ENCODE data around the gene ELOVL7. TPM values are rescaled to one million over a fixed set of nuclear protein-coding genes. Genes with fewer than 3 reads are reported as not detected.
"Not testable (repeated sequence)": the region's sequence is repeated elsewhere in the genome, so short reads cannot be mapped to it uniquely, and the experiment has no call there.

ELOVL7 gene
- total RNA-seq, 1 donor from 2014 or later, result 0.13 TPM

GRCh38 chr5:60830581-60831127 is 13.4 kb downstream of the ELOVL7 start:
- no peak for DNase-seq (ENCODE audit: low read depth)

GRCh38 chr5:60829490-60830266 is 14.4 kb downstream of the ELOVL7 start:
- DNase-seq (ENCODE audit: low read depth), result no peak

- DNase-seq (ENCODE audit: low read depth), result no peak
Observed at GRCh38 chr5:60827201-60827600, 16.9 kb downstream of the ELOVL7 start.

GRCh38 chr5:60826653-60827052 is 17.4 kb downstream of the ELOVL7 start:
- DNase-seq (ENCODE audit: low read depth), result no peak

GRCh38 chr5:60823574-60823973 is 20.5 kb downstream of the ELOVL7 start:
- no peak for DNase-seq (ENCODE audit: low read depth)

- DNase-seq (ENCODE audit: low read depth), result no peak
Observed at GRCh38 chr5:60822285-60822556, 21.8 kb downstream of the ELOVL7 start.

- DNase-seq (ENCODE audit: low read depth), result no peak
Observed at GRCh38 chr5:60821488-60822284, 22.4 kb downstream of the ELOVL7 start.

- DNase-seq (ENCODE audit: low read depth), result no peak
Observed at GRCh38 chr5:60820593-60821487, 23.2 kb downstream of the ELOVL7 start.

GRCh38 chr5:60816138-60816537 is 27.9 kb downstream of the ELOVL7 start:
- not testable (repeated sequence) for DNase-seq (ENCODE audit: low read depth)

- DNase-seq (ENCODE audit: low read depth), result no peak
Observed at GRCh38 chr5:60814498-60814897, 29.6 kb downstream of the ELOVL7 start.

- no peak for DNase-seq (ENCODE audit: low read depth)
Observed at GRCh38 chr5:60812426-60812825, 31.6 kb downstream of the ELOVL7 start.

GRCh38 chr5:60811105-60811504 is 33.0 kb downstream of the ELOVL7 start:
- DNase-seq (ENCODE audit: low read depth), result no peak

- DNase-seq (ENCODE audit: low read depth), result peak; percentile 9
Observed at GRCh38 chr5:60810438-60811085, 33.5 kb downstream of the ELOVL7 start.

- no peak for DNase-seq (ENCODE audit: low read depth)
Observed at GRCh38 chr5:60809891-60810425, 34.1 kb downstream of the ELOVL7 start.

- DNase-seq (ENCODE audit: low read depth), result no peak
Observed at GRCh38 chr5:60806591-60807243, 37.4 kb downstream of the ELOVL7 start.

GRCh38 chr5:60805463-60805862 is 38.6 kb downstream of the ELOVL7 start:
- DNase-seq (ENCODE audit: low read depth), result no peak

- no peak for DNase-seq (ENCODE audit: low read depth)
Observed at GRCh38 chr5:60803712-60804111, 40.4 kb downstream of the ELOVL7 start.

GRCh38 chr5:60802986-60803385 is 41.1 kb downstream of the ELOVL7 start:
- DNase-seq (ENCODE audit: low read depth), result no peak

- DNase-seq (ENCODE audit: low read depth), result no peak
Observed at GRCh38 chr5:60802226-60802625, 41.8 kb downstream of the ELOVL7 start.

GRCh38 chr5:60797482-60798153 is 46.5 kb downstream of the ELOVL7 start:
- DNase-seq (ENCODE audit: low read depth), result no peak

All from myocyte (in vitro differentiated cells).